IMR-90 (cell line): Measurements from ENCODE around the gene TP63. TPM values are rescaled to one million over a fixed set of nuclear protein-coding genes. Genes with fewer than 3 reads are reported as not detected.

Source experiments
- ATAC-seq: fragments of 200-7000 bp; cut with Tn5 transposase; 2 replicates; pipeline ENCODE4 v1.9.1; 2020; ENCODE audit warnings: low read depth, mild to moderate bottlenecking, moderate library complexity
- BruUV-seq: library from RNA; stranded (reverse); fragments of 400-500 nt; replicated peaks from 2 replicates; lab custom pipeline; 2021; lab: Mats Ljungman, UMichigan
- CTCF ChIA-PET: fragments of 300-600 bp; formaldehyde crosslinking; extraction: SDS; loops from one replicate; lab custom pipeline; 2021; ENCODE audit warnings: antibody characterized with exemption; lab: Yijun Ruan, JAX
- POLR2A ChIA-PET: fragments of 300-600 bp; sonication (Branson Sonifier 250); formaldehyde crosslinking; loops from one replicate; lab custom pipeline; 2022; ENCODE audit warnings: antibody characterized with exemption; ENCODE audit not compliant: unreplicated experiment; lab: Charles Lee
- DNase-seq: peaks from one replicate; pipeline ENCODE4 v3.0.0; 2013
- H2AFZ ChIP-seq: replicated peaks from 2 replicates; pipeline ENCODE3; 2013; ENCODE audit warnings: low read length, mild to moderate bottlenecking; ENCODE audit not compliant: poor library complexity
- H2AK5ac ChIP-seq: 2 replicates; pipeline ENCODE4 v1.6.1; 2013; ENCODE audit warnings: low read depth, low read length, inconsistent platforms
- H2AK9ac ChIP-seq: replicated peaks from 2 replicates; pipeline ENCODE3; 2013; ENCODE audit warnings: mild to moderate bottlenecking, low read depth, low read length, moderate library complexity; ENCODE audit not compliant: poor library complexity
- H2BK120ac ChIP-seq: 2 replicates; pipeline ENCODE4 v1.6.1; 2013; ENCODE audit warnings: low read depth, low read length, inconsistent platforms
- H2BK15ac ChIP-seq: 3 replicates; pipeline ENCODE4 v1.6.1; 2013; ENCODE audit warnings: low read depth, low read length, inconsistent platforms
- H2BK20ac ChIP-seq: 2 replicates; pipeline ENCODE4 v1.6.1; 2013; ENCODE audit warnings: low read depth, mild to moderate bottlenecking, inconsistent platforms, low read length, moderate library complexity
- H2BK5ac ChIP-seq: 2 replicates; pipeline ENCODE4 v1.6.1; 2013; ENCODE audit warnings: mild to moderate bottlenecking, low read depth, low read length, inconsistent platforms; ENCODE audit not compliant: poor library complexity, severe bottlenecking
- H3K14ac ChIP-seq: replicated peaks from 2 replicates; pipeline ENCODE4 v1.6.1; 2013; ENCODE audit warnings: low read depth, low read length, inconsistent platforms
- H3K18ac ChIP-seq: 2 replicates; pipeline ENCODE4 v1.6.1; 2013; ENCODE audit warnings: low read depth, low read length, control low read depth
- H3K23ac ChIP-seq: 2 replicates; pipeline ENCODE4 v1.6.1; 2013; ENCODE audit warnings: low read depth, low read length, inconsistent platforms
- H3K27ac ChIP-seq: 2 replicates; pipeline ENCODE4 v1.5.1; 2013; ENCODE audit warnings: mild to moderate bottlenecking, control low read depth, low read length; ENCODE audit not compliant: insufficient read depth
- H3K27me3 ChIP-seq: 2 replicates; pipeline ENCODE4 v1.6.1; 2013; ENCODE audit warnings: low read length; ENCODE audit not compliant: control insufficient read depth, insufficient read depth
- H3K36me3 ChIP-seq: 2 replicates; pipeline ENCODE4 v1.6.1; 2013; ENCODE audit warnings: low read length, mixed read lengths; ENCODE audit not compliant: control insufficient read depth, insufficient read depth
- H3K4ac ChIP-seq: 2 replicates; pipeline ENCODE4 v1.6.1; 2013; ENCODE audit warnings: low read depth, low read length, inconsistent platforms
- H3K4me1 ChIP-seq: 2 replicates; pipeline ENCODE4 v1.6.1; 2013; ENCODE audit warnings: low read length, mixed read lengths; ENCODE audit not compliant: control insufficient read depth, insufficient read depth
- H3K4me2 ChIP-seq: 2 replicates; pipeline ENCODE4 v1.6.1; 2013; ENCODE audit warnings: low read depth, mild to moderate bottlenecking, control low read depth, low read length, moderate library complexity
- H3K4me3 ChIP-seq: 2 replicates; pipeline ENCODE4 v1.5.1; 2013; ENCODE audit warnings: low read depth, mild to moderate bottlenecking, control low read depth, low read length, moderate library complexity; ENCODE audit not compliant: insufficient read depth
- H3K56ac ChIP-seq: 2 replicates; pipeline ENCODE4 v1.6.1; 2013; ENCODE audit warnings: low read length, inconsistent platforms; ENCODE audit not compliant: insufficient read depth; ENCODE audit errors: extremely low read depth
- H3K79me1 ChIP-seq, 2 experiments: 2 replicates each; pipeline ENCODE4 v1.6.1; 2013; ENCODE audit warnings: low read length in 2 of 2, inconsistent platforms in 1 of 2, low read depth in 1 of 2
- H3K9ac ChIP-seq: 2 replicates; pipeline ENCODE4 v1.6.1; 2013; ENCODE audit warnings: low read depth, low read length, control low read depth
- H3K9me1 ChIP-seq: 2 replicates; pipeline ENCODE4 v1.6.1; 2013; ENCODE audit warnings: low read length, inconsistent platforms; ENCODE audit not compliant: insufficient read depth
- H3K9me3 ChIP-seq: 2 replicates; pipeline ENCODE4 v1.6.1; 2013; ENCODE audit warnings: low read length; ENCODE audit not compliant: control insufficient read depth, insufficient read depth
- H4K20me1 ChIP-seq: 2 replicates; pipeline ENCODE4 v1.6.1; 2013; ENCODE audit warnings: low read length, inconsistent platforms; ENCODE audit not compliant: insufficient read depth
- H4K5ac ChIP-seq: 2 replicates; pipeline ENCODE4 v1.6.1; 2013; ENCODE audit warnings: mild to moderate bottlenecking, low read depth, low read length, control low read depth
- H4K8ac ChIP-seq, 2 experiments: 2 replicates each; pipeline ENCODE4 v1.6.1; 2013; ENCODE audit warnings: low read depth in 2 of 2, low read length in 2 of 2, control low read depth in 1 of 2, inconsistent platforms in 1 of 2
- H4K91ac ChIP-seq: 2 replicates; pipeline ENCODE4 v1.6.1; 2013; ENCODE audit warnings: low read depth, low read length, inconsistent platforms; ENCODE audit not compliant: insufficient read depth
- CEBPB ChIP-seq: IDR thresholded peaks from 2 replicates; pipeline ENCODE4 v1.6.1; 2012; ENCODE audit warnings: low read depth, low read length, improper control_type of control experiment
- FOS ChIP-seq: fragments of 150-350 bp; IDR thresholded peaks from 2 replicates; pipeline ENCODE4 v1.6.1; 2016; ENCODE audit warnings: low read depth, low read length
- MAFK ChIP-seq: IDR thresholded peaks from 2 replicates; pipeline ENCODE4 v1.6.1; 2012; ENCODE audit warnings: low read depth, low read length, improper control_type of control experiment
- MAZ ChIP-seq: IDR thresholded peaks from 2 replicates; pipeline ENCODE4 v1.6.1; 2012; ENCODE audit warnings: low read depth, mild to moderate bottlenecking, low read length, improper control_type of control experiment, moderate library complexity, borderline replicate concordance
- MXI1 ChIP-seq: IDR thresholded peaks from 2 replicates; pipeline ENCODE4 v1.6.1; 2012; ENCODE audit warnings: low read depth, mild to moderate bottlenecking, low read length, moderate library complexity, borderline replicate concordance
- NFE2L2 ChIP-seq: fragments of 150-350 bp; IDR thresholded peaks from 2 replicates; pipeline ENCODE4 v1.6.1; 2016; ENCODE audit warnings: low read depth, mild to moderate bottlenecking, low read length
- POLR2A ChIP-seq: IDR thresholded peaks from 2 replicates; pipeline ENCODE4 v1.6.1; 2012; ENCODE audit warnings: mild to moderate bottlenecking, low read depth, low read length
- RAD21 ChIP-seq: IDR thresholded peaks from 2 replicates; pipeline ENCODE4 v1.6.1; 2012; ENCODE audit warnings: low read length, improper control_type of control experiment
- RCOR1 ChIP-seq: IDR thresholded peaks from 2 replicates; pipeline ENCODE4 v1.6.1; 2012; ENCODE audit warnings: mild to moderate bottlenecking, low read length, improper control_type of control experiment; ENCODE audit not compliant: insufficient replicate concordance
- RFX5 ChIP-seq: IDR thresholded peaks from 2 replicates; pipeline ENCODE4 v1.8.0; 2012; ENCODE audit warnings: low read depth, mild to moderate bottlenecking, low read length, moderate library complexity
- WGBS, 2 experiments: methylation state at CpG; one replicate each; pipeline versions ENCODE4 v1.1.5 to v1.1.7; 2013; ENCODE audit warnings: missing lambda C conversion rate in 2 of 2; ENCODE audit not compliant: insufficient read length in 1 of 2; ENCODE audit errors: extremely low coverage in 2 of 2; 5-methylcytosine and 5-hydroxymethylcytosine counted together
- dilution Hi-C: fragments of 300-500 bp; cut with HindIII; formaldehyde crosslinking; loops from one replicate; pipeline ENCODE4 v1.14.3; 2018; ENCODE audit warnings: low sequenced_read_pairs; ENCODE audit not compliant: unreplicated experiment
- in situ Hi-C: fragments of 300-500 bp; cut with MboI; formaldehyde crosslinking; loops from 3 replicates; pipeline ENCODE4 v1.14.3; 2019; ENCODE audit warnings: low sequenced_read_pairs, inconsistent platforms, mixed read lengths
- intact Hi-C: fragments of 100-400 bp; cut with micrococcal nuclease; formaldehyde crosslinking; loops from 2 replicates; pipeline ENCODE4 v1.10.0; 2022
- polyA plus RNA-seq, 3 experiments: library from polyadenylated mRNA; depleted of rRNA; stranded (reverse); fragments of >200 nt; gene quantifications; 2 replicates each; pipeline ENCODE4 v1.2.3, GENCODE V29; 2012; ENCODE audit warnings: low replicate concordance in 1 of 3
- total RNA-seq: library from RNA; depleted of rRNA; stranded (reverse); fragments of >200 nt; gene quantifications from 2 replicates; pipeline ENCODE4 v1.2.3, GENCODE V29; 2012
- TF ChIP-seq, protein P1 (sequence below): conservative IDR thresholded peaks from 2 replicates; pipeline ENCODE4 v1.5.1; 2012; ENCODE audit warnings: mild to moderate bottlenecking, low read depth, low read length, improper control_type of control experiment
- TF ChIP-seq, protein P2 (sequence below): fragments of 150-350 bp; IDR thresholded peaks from 2 replicates; pipeline ENCODE4 v1.6.1; 2017; ENCODE audit warnings: mild to moderate bottlenecking, antibody characterized with exemption, low read length, low read depth
- TF ChIP-seq, protein P3 (sequence below): fragments of 150-350 bp; IDR thresholded peaks from 2 replicates; pipeline ENCODE4 v1.6.1; 2016; ENCODE audit warnings: low read depth, mild to moderate bottlenecking, low read length, moderate library complexity, borderline replicate concordance

Gene TP63
- total and polyA plus RNA-seq, 2 of the 4 experiments (the other 2 are of a cell fraction) = not detected

DNA sequence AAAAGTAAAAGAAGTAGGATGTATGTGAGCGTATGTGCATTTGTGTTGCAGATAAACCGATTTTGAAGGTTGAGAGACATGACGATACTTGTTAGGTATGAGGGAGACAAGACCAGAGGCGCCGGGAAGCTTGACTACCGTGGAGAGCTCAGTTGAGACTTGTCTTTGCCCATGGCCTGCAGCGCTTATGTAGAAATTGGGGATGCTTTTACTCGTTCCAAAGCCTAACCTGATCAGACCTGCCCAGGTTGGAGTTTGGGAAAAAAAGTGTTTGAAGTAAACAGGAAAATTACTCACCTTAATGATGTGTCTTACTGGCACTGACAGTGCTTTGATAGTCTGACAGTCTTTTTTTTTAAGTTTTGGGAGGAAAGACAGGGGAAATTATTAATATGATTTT, 202.8 kb downstream of the TP63 start:
- Histone ChIP-seq H3K4me1 (no peaks in the 10 kb centered on the region), H2BK20ac (no peak overlapping the region), H3K4me3 (no peak overlapping the region), H3K23ac (no peak overlapping the region), H3K18ac (no peak overlapping the region), H2AFZ (no peak overlapping the region), H3K27ac (no peak overlapping the region), H4K91ac (no peak overlapping the region), H3K9me1 (no peaks in the 10 kb centered on the region), H2BK5ac (no peak overlapping the region), H2BK15ac (no peak overlapping the region), H4K20me1 (no peaks in the 10 kb centered on the region), H4K8ac (no peak overlapping the region), H3K9me3 (no peaks in the 10 kb centered on the region), H3K4ac (no peak overlapping the region), H3K4me2 (no peak overlapping the region), H3K56ac (no peak overlapping the region), H2AK9ac (no peak overlapping the region), H2AK5ac (no peak overlapping the region), H4K5ac (no peak overlapping the region), H2BK120ac (no peak overlapping the region), H3K79me1 (no peaks in the 10 kb centered on the region), H3K14ac (no peak overlapping the region), H3K9ac (no peak overlapping the region), H3K27me3 (peaks cover 5% of the 10 kb centered on the region; the same call in 1 of the 2 replicates), H3K36me3 (no peaks in the 10 kb centered on the region)
- DNase-seq (no peak), ATAC-seq (no peak)
- intact Hi-C loops (loop anchor here (2.0 kb wide), 1 partner anchor 23 kb away; no protein-coding TSS in a partner anchor), in situ Hi-C loops (no loop called here), dilution Hi-C loops (no loop called here)
- WGBS, 2 experiments = 83 to 100% methylated on average over 1 to 2 of the region's 8 CpGs
- no TSS peak for BruUV-seq
- CTCF ChIA-PET = no interaction called here
- TF ChIP-seq RAD21 = no peak
- no peak for TF ChIP-seq FOS
- no peak for TF ChIP-seq MXI1
- TF ChIP-seq RFX5 = no peak
- no peak for TF ChIP-seq RCOR1
- no peak for TF ChIP-seq MAFK
- no peak for TF ChIP-seq NFE2L2
- TF ChIP-seq CEBPB = no peak
- no peak for TF ChIP-seq MAZ
- TF ChIP-seq, protein P1, sequence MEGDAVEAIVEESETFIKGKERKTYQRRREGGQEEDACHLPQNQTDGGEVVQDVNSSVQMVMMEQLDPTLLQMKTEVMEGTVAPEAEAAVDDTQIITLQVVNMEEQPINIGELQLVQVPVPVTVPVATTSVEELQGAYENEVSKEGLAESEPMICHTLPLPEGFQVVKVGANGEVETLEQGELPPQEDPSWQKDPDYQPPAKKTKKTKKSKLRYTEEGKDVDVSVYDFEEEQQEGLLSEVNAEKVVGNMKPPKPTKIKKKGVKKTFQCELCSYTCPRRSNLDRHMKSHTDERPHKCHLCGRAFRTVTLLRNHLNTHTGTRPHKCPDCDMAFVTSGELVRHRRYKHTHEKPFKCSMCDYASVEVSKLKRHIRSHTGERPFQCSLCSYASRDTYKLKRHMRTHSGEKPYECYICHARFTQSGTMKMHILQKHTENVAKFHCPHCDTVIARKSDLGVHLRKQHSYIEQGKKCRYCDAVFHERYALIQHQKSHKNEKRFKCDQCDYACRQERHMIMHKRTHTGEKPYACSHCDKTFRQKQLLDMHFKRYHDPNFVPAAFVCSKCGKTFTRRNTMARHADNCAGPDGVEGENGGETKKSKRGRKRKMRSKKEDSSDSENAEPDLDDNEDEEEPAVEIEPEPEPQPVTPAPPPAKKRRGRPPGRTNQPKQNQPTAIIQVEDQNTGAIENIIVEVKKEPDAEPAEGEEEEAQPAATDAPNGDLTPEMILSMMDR = no peak
- no peak for TF ChIP-seq POLR2A
- TF ChIP-seq, protein P2, sequence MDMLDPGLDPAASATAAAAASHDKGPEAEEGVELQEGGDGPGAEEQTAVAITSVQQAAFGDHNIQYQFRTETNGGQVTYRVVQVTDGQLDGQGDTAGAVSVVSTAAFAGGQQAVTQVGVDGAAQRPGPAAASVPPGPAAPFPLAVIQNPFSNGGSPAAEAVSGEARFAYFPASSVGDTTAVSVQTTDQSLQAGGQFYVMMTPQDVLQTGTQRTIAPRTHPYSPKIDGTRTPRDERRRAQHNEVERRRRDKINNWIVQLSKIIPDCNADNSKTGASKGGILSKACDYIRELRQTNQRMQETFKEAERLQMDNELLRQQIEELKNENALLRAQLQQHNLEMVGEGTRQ = no peak
- TF ChIP-seq, protein P3, sequence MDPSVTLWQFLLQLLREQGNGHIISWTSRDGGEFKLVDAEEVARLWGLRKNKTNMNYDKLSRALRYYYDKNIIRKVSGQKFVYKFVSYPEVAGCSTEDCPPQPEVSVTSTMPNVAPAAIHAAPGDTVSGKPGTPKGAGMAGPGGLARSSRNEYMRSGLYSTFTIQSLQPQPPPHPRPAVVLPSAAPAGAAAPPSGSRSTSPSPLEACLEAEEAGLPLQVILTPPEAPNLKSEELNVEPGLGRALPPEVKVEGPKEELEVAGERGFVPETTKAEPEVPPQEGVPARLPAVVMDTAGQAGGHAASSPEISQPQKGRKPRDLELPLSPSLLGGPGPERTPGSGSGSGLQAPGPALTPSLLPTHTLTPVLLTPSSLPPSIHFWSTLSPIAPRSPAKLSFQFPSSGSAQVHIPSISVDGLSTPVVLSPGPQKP = no peak
- POLR2A ChIA-PET = interaction anchor here (0.5 kb wide), 1 partner anchor 18 kb away, joined by 3 read pairs; no protein-coding TSS in a partner anchor
